ENCODE data around the gene WNT7B.

WNT7B gene

GRCh38 chr22:45972091-45972888 is 4.7 kb downstream of the WNT7B start:
- no peak for DNase-seq

- peak; percentile 63 for DNase-seq
Observed at GRCh38 chr22:45971408-45972028, 5.4 kb downstream of the WNT7B start.

GRCh38 chr22:45970705-45971407 is 6.1 kb downstream of the WNT7B start:
- DNase-seq = no peak

GRCh38 chr22:45969801-45970470 is 7.0 kb downstream of the WNT7B start:
- no peak for DNase-seq

GRCh38 chr22:45969414-45969799 is 7.6 kb downstream of the WNT7B start:
- no peak for DNase-seq

- no peak for DNase-seq
Observed at GRCh38 chr22:45968751-45969413, 8.1 kb downstream of the WNT7B start.

GRCh38 chr22:45968003-45968650 is 8.8 kb downstream of the WNT7B start:
- no peak for DNase-seq

- DNase-seq = no peak
Observed at GRCh38 chr22:45966895-45967365, 10.0 kb downstream of the WNT7B start.

GRCh38 chr22:45966320-45966894 is 10.6 kb downstream of the WNT7B start:
- DNase-seq = no peak

GRCh38 chr22:45965563-45965962 is 11.4 kb downstream of the WNT7B start:
- no peak for DNase-seq

- DNase-seq = no peak
Observed at GRCh38 chr22:45964926-45965527, 11.9 kb downstream of the WNT7B start.

- DNase-seq = no peak
Observed at GRCh38 chr22:45964372-45964771, 12.6 kb downstream of the WNT7B start.

- no peak for DNase-seq
Observed at GRCh38 chr22:45963821-45964220, 13.1 kb downstream of the WNT7B start.

GRCh38 chr22:45962756-45963324 is 14.1 kb downstream of the WNT7B start:
- no peak for DNase-seq

GRCh38 chr22:45962434-45962718 is 14.6 kb downstream of the WNT7B start:
- DNase-seq = no peak

- DNase-seq = no peak
Observed at GRCh38 chr22:45961679-45962433, 15.1 kb downstream of the WNT7B start.

GRCh38 chr22:45960477-45961386 is 16.2 kb downstream of the WNT7B start:
- no peak for DNase-seq

- no peak for DNase-seq
Observed at GRCh38 chr22:45959719-45960476, 17.1 kb downstream of the WNT7B start.

Measured in right kidney (tissue), 1 donor.